ENCODE results near the gene NRAP.

The NRAP gene

GRCh38 chr10:113603057-113603777, 60.6 kb downstream of the NRAP start:
- H3K27ac ChIP-seq: no peak overlapping the region
- TF ChIP-seq CTCF (conservative IDR thresholded peaks at IDR 0.05): no peak

GRCh38 chr10:113600569-113600968, 63.3 kb downstream of the NRAP start:
- H3K27ac ChIP-seq: no peak overlapping the region
- no peak for TF ChIP-seq CTCF (conservative IDR thresholded peaks at IDR 0.05)

- no peak for TF ChIP-seq CTCF (conservative IDR thresholded peaks at IDR 0.05)
- H3K27ac ChIP-seq: no peak overlapping the region
These were observed 69.2 kb downstream of the NRAP start for GRCh38 chr10:113594652-113595051.

GRCh38 chr10:113592380-113592779, 71.5 kb downstream of the NRAP start:
- TF ChIP-seq CTCF (conservative IDR thresholded peaks at IDR 0.05): no peak
- no peak overlapping the region for H3K27ac ChIP-seq

- H3K27ac ChIP-seq: no peak overlapping the region
- no peak for TF ChIP-seq CTCF (conservative IDR thresholded peaks at IDR 0.05)
These were observed 73.3 kb downstream of the NRAP start for GRCh38 chr10:113590581-113590980.

- no peak for TF ChIP-seq CTCF (conservative IDR thresholded peaks at IDR 0.05)
These were observed 74.6 kb downstream of the NRAP start for GRCh38 chr10:113589201-113589770.

GRCh38 chr10:113585949-113586348, 77.9 kb downstream of the NRAP start:
- H3K27ac ChIP-seq: no peak overlapping the region
- no peak for TF ChIP-seq CTCF (conservative IDR thresholded peaks at IDR 0.05)

More at GRCh38 chr10:113589201-113589770, 74.6 kb downstream of the NRAP start:
- H3K27ac ChIP-seq: no peak overlapping the region
